Stimulated activated CD8-positive, alpha-beta memory T cell treated with anti-CD3 and anti-CD28 coated beads, Interleukin-12 subunit alpha, Interleukin-12 subunit beta, amount 100 ng/mL, for 4 hours (primary cell): Measurements from ENCODE around the gene ANK3.

ENCODE experiments used
- DNase-seq: peaks from one replicate; pipeline ENCODE4 v3.0.0-alpha.2; 2020; ENCODE audit warnings: low read depth

The ANK3 gene

DNA sequence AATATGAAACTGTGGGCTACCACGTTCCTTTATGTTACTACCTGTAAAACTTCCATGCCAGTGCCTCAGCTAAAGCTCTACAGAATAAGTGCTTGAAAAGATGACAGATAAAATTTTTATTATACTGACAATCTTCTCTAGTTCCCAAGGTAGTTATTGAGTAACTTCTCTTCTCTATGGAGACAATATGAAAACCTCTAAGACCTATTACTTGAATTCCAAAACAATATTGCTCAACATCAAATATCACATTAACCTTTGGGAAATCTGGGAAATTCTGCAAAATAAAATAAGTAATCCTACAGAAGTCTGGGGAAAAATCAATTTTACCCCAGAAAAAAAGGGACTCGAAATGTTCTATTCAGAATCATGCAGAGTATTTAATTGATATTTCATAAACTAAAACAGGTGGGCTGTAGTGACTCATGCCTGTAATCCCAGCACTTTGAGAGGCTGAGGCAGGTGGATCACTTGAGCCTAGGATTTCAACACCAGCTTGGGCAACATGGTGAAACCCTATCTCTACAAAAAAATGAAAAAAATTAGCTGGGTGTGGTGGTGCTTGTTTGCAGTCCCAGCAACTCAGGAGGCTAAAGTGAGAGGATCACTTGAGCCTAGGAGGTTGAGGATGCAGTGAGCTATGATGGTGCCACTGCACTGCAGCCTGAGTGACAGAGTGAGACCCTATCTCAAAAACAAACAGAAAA lies 23.8 kb upstream of the ANK3 start:
- no peak for DNase-seq

- DNase-seq: no peak
Observed at GRCh38 chr10:60410970-60411369, 21.3 kb upstream of the ANK3 start.

GRCh38 chr10:60409202-60409601 lies 19.5 kb upstream of the ANK3 start:
- no peak for DNase-seq

- no peak for DNase-seq
Observed at GRCh38 chr10:60406182-60406581, 16.5 kb upstream of the ANK3 start.

DNA sequence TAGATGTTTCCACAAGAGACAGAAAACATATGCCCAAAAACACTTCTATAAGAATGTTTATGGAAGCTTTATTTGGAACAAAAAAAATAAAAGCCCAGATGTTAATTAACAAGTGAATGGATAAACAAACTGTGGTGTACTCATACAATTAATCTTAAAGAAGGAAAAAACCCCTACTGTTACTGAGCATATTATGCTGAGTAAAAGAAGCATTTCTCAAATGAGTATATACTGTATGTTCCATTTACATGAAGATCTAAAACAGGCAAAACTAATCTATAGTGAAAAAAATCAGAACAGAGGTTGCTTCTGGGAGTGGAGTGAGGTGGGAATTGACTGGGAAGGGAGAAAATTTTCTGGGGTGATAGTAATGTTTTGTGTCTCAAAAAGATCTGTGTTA lies 15.5 kb upstream of the ANK3 start:
- DNase-seq: no peak

DNA sequence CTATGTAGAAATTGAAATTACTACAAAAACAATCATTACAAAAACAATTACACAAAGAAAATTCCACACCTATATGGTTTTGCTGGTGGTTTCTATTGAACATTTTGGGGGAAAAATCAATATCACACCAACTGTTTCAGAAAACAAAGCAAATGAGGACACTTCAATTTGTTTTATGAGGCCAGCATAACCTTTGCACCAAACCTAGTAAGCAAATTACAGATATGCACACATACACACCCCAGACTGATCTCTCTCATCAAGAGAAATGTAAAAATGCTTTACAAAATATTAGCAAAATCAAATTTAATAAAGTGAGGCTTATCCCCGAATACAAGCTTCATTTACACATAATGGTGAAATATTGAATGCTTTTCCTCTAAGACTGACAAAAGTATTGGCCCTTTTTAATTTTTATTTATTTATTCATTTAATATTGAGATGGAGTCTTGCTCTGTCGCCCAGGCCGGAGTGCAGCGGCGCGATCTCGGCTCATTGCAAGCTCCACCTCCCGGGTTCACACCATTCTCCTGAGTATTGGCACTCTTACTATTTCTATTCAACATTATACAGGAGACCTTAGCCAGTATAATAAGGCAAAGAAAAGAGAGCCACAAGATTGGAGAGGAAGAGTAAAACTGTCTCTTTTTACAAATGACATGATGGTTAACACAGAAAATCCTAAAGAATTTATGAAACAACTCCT lies 13.6 kb upstream of the ANK3 start:
- DNase-seq: no peak

DNA sequence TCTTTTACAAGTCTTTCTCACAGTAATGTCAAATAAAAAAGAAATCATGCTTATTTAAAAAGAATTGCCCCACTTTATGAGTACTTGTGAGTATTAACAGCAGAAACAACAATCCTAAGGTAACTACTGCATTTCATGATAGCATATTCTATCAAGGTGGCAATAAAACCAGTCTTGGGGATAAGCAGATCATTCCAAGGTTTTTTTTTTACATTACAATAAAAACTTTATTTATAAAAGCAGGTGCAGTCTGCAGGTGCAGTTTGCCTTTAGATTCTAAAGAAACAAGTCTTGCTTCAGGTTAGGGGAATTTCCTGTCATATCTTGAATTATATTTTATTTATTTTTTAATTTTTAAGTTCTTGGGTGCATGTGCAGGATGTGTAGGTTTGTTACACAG lies 10.7 kb upstream of the ANK3 start:
- DNase-seq: no peak

GRCh38 chr10:60399328-60399727 lies 9.7 kb upstream of the ANK3 start:
- DNase-seq: no peak

- no peak for DNase-seq
Observed at GRCh38 chr10:60397792-60398191, 8.1 kb upstream of the ANK3 start.

DNA sequence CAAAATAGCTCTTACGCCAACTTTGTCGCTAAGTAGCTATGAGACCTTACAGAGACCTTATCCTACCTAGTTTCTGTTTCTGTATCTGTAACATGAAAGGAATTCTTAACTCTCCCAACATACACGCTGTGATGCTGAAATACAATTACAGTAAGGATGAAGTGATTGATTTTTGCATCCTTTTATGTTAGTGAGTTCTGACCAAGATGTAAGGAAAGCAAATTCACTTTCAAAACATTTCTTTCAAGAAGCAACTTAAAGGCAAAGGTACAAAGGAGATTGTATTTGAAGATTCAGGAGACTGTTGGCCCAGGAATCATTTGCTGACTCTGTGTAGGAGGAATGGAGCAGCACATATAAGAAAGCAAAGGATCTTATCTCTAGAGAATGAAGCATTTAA lies 7.1 kb upstream of the ANK3 start:
- no peak for DNase-seq

GRCh38 chr10:60395711-60396110 lies 6.0 kb upstream of the ANK3 start:
- no peak for DNase-seq

DNA sequence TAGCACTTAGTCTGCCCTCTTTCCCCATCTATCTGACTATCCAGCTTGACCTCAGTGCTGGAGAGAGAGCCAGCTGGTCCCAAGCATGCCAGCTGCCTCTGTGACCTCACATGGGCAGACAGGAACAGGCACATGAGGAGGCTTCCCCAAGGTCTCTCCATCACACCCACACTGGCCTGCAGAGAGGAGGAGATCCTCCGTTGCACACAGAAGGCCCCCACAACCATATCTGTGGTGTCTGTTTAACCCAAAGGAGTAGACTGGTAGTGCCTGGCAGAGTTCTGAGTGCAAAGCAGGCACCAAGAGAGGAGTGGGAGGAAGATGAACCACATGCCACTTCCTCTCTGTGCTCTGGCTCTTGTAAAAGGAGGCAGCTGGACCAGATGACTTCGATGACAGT lies 4.8 kb upstream of the ANK3 start:
- DNase-seq: no peak

GRCh38 chr10:60390224-60390626 lies 550 bp upstream of the ANK3 start:
- no peak for DNase-seq

DNA sequence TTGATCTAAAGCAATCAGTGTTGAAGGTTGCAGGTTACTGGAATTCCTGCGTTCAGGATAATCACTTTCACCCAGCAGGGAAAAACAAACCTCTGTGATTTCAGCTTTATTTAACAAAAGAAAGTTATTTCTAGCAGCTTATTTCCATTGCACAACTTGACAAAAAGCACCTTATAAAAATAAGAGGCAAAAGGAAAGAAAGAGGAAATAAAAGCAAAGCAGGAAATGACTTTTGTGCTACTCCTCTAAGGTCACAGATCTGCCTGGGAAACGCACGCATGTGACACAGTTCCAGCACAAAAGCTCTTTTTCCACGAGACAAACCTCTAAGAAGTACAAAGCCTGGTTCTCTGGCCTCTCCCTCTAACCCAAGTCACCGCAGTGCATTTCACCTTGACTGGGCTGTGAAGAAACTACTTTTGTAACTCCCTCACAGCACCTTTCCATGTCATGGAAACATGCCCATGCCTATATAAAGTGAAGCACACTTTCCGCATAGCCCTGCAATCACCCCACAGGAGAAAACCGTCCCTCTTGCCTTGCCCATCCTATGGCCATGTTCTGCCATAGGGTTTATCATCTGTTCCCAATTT lies 870 bp downstream of the ANK3 start:
- DNase-seq: no peak

DNA sequence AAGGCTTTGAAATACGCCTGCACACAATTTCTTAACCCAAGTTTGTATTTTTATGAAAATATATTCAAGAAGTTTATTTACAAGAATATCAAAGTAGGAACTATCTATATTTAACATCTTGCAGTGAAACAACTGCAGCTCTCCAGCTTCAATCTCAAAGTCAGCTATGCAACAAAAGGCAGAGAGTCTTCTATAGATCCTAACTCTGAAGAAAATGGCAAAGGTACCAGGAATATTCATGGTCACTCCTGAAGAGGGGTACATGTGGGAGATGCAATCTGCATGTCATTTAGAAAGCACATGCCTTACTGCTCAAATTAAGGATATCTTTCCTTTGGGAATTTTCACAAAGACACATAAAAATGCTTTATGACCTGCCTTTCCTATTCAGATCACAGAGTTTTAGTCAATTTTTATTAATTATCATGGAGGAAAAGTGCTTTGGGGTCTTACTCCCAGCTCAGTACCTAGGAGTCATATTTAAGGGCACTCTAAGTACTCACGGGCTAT lies 1.5 kb downstream of the ANK3 start:
- DNase-seq: no peak

- no peak for DNase-seq
Observed at GRCh38 chr10:60387531-60387930, 2.1 kb downstream of the ANK3 start.

DNA sequence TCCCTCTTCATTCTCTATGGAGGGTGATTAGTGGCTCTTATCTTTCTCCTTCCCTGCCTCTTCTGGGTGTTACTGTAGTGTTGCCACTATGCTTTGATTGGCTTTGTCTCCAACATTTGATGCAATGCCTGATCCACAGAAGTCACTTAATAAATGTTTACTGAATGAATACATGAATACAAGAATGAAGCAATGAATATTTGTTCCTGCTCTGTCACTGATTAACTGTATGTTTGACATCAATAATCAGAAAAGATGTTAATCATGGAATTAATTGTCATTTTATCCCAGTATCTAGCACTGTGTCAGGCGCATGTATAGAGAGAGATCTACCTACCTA lies 4.3 kb downstream of the ANK3 start:
- DNase-seq: no peak

DNA sequence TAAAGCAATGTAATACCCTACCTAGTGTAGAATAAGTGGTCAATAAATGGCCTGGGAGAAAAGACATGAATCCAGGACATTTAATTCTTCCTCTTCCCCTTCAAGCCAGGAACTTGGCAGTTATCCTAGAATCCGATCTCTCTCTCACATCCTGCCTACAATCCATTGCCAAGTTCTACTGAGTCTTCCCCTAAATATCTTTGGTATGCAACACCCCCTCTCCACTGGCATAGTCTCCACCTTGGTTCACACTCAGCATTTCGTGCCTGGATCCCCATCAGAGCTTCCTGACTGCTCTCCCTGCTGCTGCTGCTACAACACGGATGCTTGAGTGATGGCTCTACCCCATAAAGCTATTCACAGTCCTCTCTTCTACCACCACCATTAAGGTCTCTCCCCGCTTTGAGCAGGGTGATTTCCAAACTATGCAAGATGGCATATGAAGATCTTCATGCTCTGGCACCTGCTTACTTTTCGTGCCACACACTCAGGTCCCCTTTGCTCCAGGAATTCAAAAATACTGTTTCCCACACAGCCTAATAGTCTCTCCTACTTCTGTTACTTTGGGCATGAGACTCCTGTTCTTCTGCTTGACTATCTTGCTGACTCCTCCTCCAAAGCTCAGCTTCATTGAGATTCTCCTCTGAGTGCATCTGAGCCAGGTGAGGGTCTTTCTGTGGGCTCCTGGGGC lies 4.8 kb downstream of the ANK3 start:
- no peak for DNase-seq

DNA sequence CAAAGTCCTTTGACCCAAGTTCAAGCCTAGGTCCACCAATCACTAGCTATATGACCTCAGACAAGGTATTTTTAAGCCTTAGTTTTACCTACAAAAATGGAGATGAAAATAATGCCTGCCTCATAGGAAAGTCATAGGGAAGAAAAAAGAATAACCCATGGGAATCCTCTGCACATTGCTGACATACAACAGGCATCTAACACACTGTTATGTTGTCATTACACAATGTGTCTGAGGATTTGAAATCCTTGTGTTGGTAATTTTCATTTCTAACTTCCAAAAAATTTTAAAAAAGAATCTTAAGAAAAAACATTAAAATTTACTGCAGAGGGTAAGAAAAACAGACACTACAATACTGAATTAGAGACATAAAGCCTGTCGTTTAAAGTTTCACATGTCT lies 5.7 kb downstream of the ANK3 start:
- no peak for DNase-seq

- DNase-seq: no peak
Observed at GRCh38 chr10:60382946-60383681, 6.6 kb downstream of the ANK3 start.

DNA sequence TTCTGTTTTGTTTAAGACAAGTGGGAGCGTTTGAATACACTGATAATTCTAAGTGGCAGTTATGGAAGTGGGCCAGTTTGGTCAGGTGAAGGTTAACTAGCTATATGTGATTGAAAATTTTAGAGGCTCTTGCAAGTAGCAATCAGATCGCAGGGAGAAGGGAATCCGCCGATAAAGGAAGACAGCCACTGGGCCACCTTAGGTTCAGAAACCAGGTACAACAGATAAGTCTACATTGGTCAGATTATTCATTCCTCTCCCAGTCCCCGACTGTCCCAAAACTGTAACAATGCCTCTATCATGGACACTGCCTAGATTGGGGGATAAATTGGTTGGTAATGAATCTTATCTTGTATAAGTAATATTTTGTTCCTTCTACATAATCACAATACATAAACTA lies 8.9 kb downstream of the ANK3 start:
- DNase-seq: no peak

GRCh38 chr10:60377955-60378354 lies 11.7 kb downstream of the ANK3 start:
- DNase-seq: no peak
